Endothelial cell of umbilical vein (primary cell): Measurements from ENCODE around the gene TM9SF1. TPM values are rescaled to one million over a fixed set of nuclear protein-coding genes. Genes with fewer than 3 reads are reported as not detected.

Experiments used
- BruUV-seq: library from RNA; stranded (reverse); fragments of 400-500 nt; replicated peaks from 2 replicates; lab custom pipeline; 2021; lab: Mats Ljungman, UMichigan
- CTCF ChIA-PET: fragments of 300-600, 350-600 bp; sonication (Branson Sonifier 250); formaldehyde crosslinking; loops from one replicate; lab custom pipeline; 2021; ENCODE audit warnings: antibody characterized with exemption, inconsistent platforms; lab: Charles Lee
- POLR2A ChIA-PET: fragments of 300-600, 350-600 bp; sonication (Branson Sonifier 250); formaldehyde crosslinking; loops from one replicate; lab custom pipeline; 2021; ENCODE audit warnings: antibody characterized with exemption, inconsistent platforms; lab: Charles Lee
- DNase-seq: peaks from one replicate; pipeline ENCODE4 v3.0.0-alpha.2; 2011; ENCODE audit warnings: low read depth, low spot score
- FAIRE-seq: peaks from 2 replicates; lab custom pipeline; 2011; peaks lifted over from hg19 to GRCh38; lab: Jason Lieb, UNC
- H2AFZ ChIP-seq: 2 replicates; pipeline ENCODE4 v1.6.0; 2012; ENCODE audit warnings: low read depth, low read length, control low read depth, inconsistent platforms
- H3K27ac ChIP-seq: 2 replicates; pipeline ENCODE4 v1.5.1; 2011; ENCODE audit warnings: low read depth, mild to moderate bottlenecking, control low read depth, low read length, moderate library complexity; ENCODE audit not compliant: insufficient read depth
- H3K27me3 ChIP-seq, 2 experiments: 2 replicates each; pipeline versions ENCODE4 v1.6.0 to v1.6.1; 2011; ENCODE audit warnings: low read length in 2 of 2, mixed read lengths in 1 of 2; ENCODE audit not compliant: control insufficient read depth in 2 of 2, insufficient read depth in 2 of 2
- H3K36me3 ChIP-seq, 2 experiments: 2 replicates in 1 of 2; 3 replicates in 1 of 2; pipeline ENCODE4 v1.5.1; 2011; ENCODE audit warnings: low read length in 2 of 2, mild to moderate bottlenecking in 1 of 2, moderate library complexity in 1 of 2; ENCODE audit not compliant: control insufficient read depth in 2 of 2, insufficient read depth in 2 of 2; ENCODE audit errors: extremely low read depth in 1 of 2
- H3K4me1 ChIP-seq: 3 replicates; pipeline ENCODE4 v1.5.1; 2011; ENCODE audit warnings: mild to moderate bottlenecking, low read length; ENCODE audit not compliant: control insufficient read depth, insufficient read depth; ENCODE audit errors: extremely low read depth
- H3K4me2 ChIP-seq: 2 replicates; pipeline ENCODE4 v1.6.1; 2011; ENCODE audit warnings: low read length, control low read depth, mixed read lengths; ENCODE audit not compliant: insufficient read depth
- H3K4me3 ChIP-seq, 3 experiments: fragments of 200-600 bp in 1 of 3; sonication (generic), shearing (Covaris generic) in 1 of 3; replicated peaks in 1 of 3; 2 replicates each; pipeline ENCODE4 v1.5.1; 2011 to 2016; ENCODE audit warnings: control low read depth in 3 of 3, low read length in 3 of 3, mild to moderate bottlenecking in 2 of 3, inconsistent platforms in 1 of 3, low read depth in 1 of 3, moderate library complexity in 1 of 3; ENCODE audit not compliant: insufficient read depth in 1 of 3
- H3K79me2 ChIP-seq: 2 replicates; pipeline ENCODE4 v1.6.0; 2012; ENCODE audit warnings: low read length, inconsistent platforms; ENCODE audit not compliant: control insufficient read depth, insufficient read depth
- H3K9ac ChIP-seq: replicated peaks from 2 replicates; pipeline ENCODE3; 2011; ENCODE audit warnings: low read length, control low read depth; ENCODE audit not compliant: insufficient read depth; ENCODE audit errors: extremely low read depth
- H3K9me1 ChIP-seq: replicated peaks from 3 replicates; pipeline ENCODE4 v1.6.0; 2011; ENCODE audit warnings: mild to moderate bottlenecking, low read length; ENCODE audit not compliant: control insufficient read depth, insufficient read depth; ENCODE audit errors: extremely low read depth
- H3K9me3 ChIP-seq: replicated peaks from 2 replicates; pipeline ENCODE4 v1.5.1; 2012; ENCODE audit warnings: low read length, inconsistent platforms; ENCODE audit not compliant: control insufficient read depth, insufficient read depth
- H4K20me1 ChIP-seq: replicated peaks from 2 replicates; pipeline ENCODE3; 2011; ENCODE audit warnings: mild to moderate bottlenecking, low read length; ENCODE audit not compliant: control insufficient read depth, insufficient read depth; ENCODE audit errors: extremely low read depth
- FOS ChIP-seq: IDR thresholded peaks from 2 replicates; pipeline ENCODE4 v1.6.1; 2011; ENCODE audit warnings: mild to moderate bottlenecking, low read length, moderate library complexity, borderline replicate concordance; ENCODE audit not compliant: insufficient read depth
- GATA2 ChIP-seq: IDR thresholded peaks from 2 replicates; pipeline ENCODE4 v1.7.0; 2011; ENCODE audit warnings: low read depth, mild to moderate bottlenecking, moderate library complexity, mixed read lengths, low read length; ENCODE audit not compliant: insufficient read length, insufficient read depth
- JUN ChIP-seq: IDR thresholded peaks from 2 replicates; pipeline ENCODE4 v1.6.1; 2011; ENCODE audit warnings: borderline replicate concordance, low read depth; ENCODE audit not compliant: insufficient read length, insufficient read depth
- MAX ChIP-seq: IDR thresholded peaks from 2 replicates; pipeline ENCODE4 v1.6.1; 2011; ENCODE audit not compliant: insufficient read depth, insufficient read length
- MYC ChIP-seq: IDR thresholded peaks from one replicate; pipeline ENCODE4 v1.6.1; 2011; ENCODE audit warnings: mild to moderate bottlenecking, low read depth, low read length
- POLR2A ChIP-seq: IDR thresholded peaks from 2 replicates; pipeline ENCODE4 v1.6.1; 2012; ENCODE audit warnings: low read depth, mild to moderate bottlenecking, control low read depth, low read length
- POLR2AphosphoS5 ChIP-seq: IDR thresholded peaks from 2 replicates; pipeline ENCODE4 v1.6.1; 2012; ENCODE audit warnings: low read depth, mild to moderate bottlenecking, control low read depth, low read length, moderate library complexity; ENCODE audit not compliant: insufficient read depth
- dilution Hi-C: fragments of 300-500 bp; cut with MboI; formaldehyde crosslinking; loops from one replicate; pipeline ENCODE4 v1.15.0; 2019; ENCODE audit warnings: low sequenced_read_pairs; ENCODE audit not compliant: extremely low pct_ligation_motif_present
- intact Hi-C: fragments of 100-400 bp; cut with micrococcal nuclease; formaldehyde crosslinking; loops from one replicate; pipeline ENCODE4 v1.10.0; 2022
- polyA plus RNA-seq, 4 experiments: library from polyadenylated mRNA; depleted of rRNA in 3 of 4; stranded (reverse) in 3 of 4; unstranded in 1 of 4; fragments of >200 nt; gene quantifications; 2 replicates each; pipeline versions ENCODE4 v1.2.1 to v1.2.3, GENCODE V29; 2011 to 2012; ENCODE audit warnings: missing spikeins in 1 of 4
- total RNA-seq: library from RNA; stranded (reverse); gene quantifications from 2 replicates; pipeline ENCODE4 v1.2.3, GENCODE V29; 2021
- TF ChIP-seq, protein P1 (sequence below), 2 donors: IDR thresholded peaks; 1 replicate in 1 of 2; 2 replicates in 1 of 2; pipeline ENCODE4 v1.5.1; 2011; ENCODE audit warnings: low read length in 2 of 2, mild to moderate bottlenecking in 2 of 2, moderate library complexity in 2 of 2, control low read depth in 1 of 2, inconsistent platforms in 1 of 2, low read depth in 1 of 2; ENCODE audit not compliant: insufficient read depth in 1 of 2; ENCODE audit errors: extremely low read depth in 1 of 2

The TM9SF1 gene
- total and polyA plus RNA-seq, 2 donors (not counting 3 experiments of a cell fraction or from before 2014, with no cell fraction given) = 60.7 to 71.5 TPM

DNA sequence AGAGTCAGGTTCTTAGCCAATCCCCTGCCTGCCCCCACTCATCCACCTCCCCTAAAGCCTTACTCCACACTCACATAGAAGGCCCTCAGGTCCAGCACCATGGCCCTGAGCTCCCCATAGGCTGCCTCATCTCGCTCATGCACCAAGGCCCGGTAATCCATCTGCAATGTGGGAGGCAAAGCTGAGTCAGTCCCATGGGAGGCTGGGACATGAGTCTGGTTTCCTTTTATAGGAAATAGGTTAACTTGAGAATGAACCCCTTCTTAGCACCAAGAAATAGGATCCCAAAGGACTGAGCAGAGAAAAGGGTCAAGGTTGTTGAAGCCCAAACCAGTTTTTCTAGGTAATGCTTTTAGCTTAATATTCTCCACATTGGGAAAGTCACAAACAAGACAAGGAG lies 51.7 kb downstream of the TM9SF1 start:
- no peaks in the 10 kb centered on the region for H3K9me1 ChIP-seq
- H3K9me3 ChIP-seq = no peaks in the 10 kb centered on the region
- CTCF ChIA-PET = interaction anchor here (1.0 to 1.6 kb wide), 2 partner anchors 17 to 153 kb away, joined by 3 to 9 read pairs; partner anchors contain the start of gene IRF9
- H3K79me2 ChIP-seq = peaks cover 35% of the 10 kb centered on the region
- no peak overlapping the region for H3K4me2 ChIP-seq
- peaks cover 2 to 15% of the 10 kb centered on the region in 2 experiments for H3K36me3 ChIP-seq
- BruUV-seq = no TSS peak
- no peak overlapping the region for H2AFZ ChIP-seq
- no peak for TF ChIP-seq FOS
- no peak overlapping the region for H3K27ac ChIP-seq
- no peak for DNase-seq
- H4K20me1 ChIP-seq = no peaks in the 10 kb centered on the region
- POLR2A ChIA-PET = no interaction called here
- peaks cover 24% of the 10 kb centered on the region for H3K4me1 ChIP-seq
- no peak for FAIRE-seq
- intact Hi-C loops (no loop called here), dilution Hi-C loops (no loop called here)
- H3K4me3 ChIP-seq = no peak overlapping the region
- H3K9ac ChIP-seq = no peak overlapping the region
- no peaks in the 10 kb centered on the region for H3K27me3 ChIP-seq

DNA sequence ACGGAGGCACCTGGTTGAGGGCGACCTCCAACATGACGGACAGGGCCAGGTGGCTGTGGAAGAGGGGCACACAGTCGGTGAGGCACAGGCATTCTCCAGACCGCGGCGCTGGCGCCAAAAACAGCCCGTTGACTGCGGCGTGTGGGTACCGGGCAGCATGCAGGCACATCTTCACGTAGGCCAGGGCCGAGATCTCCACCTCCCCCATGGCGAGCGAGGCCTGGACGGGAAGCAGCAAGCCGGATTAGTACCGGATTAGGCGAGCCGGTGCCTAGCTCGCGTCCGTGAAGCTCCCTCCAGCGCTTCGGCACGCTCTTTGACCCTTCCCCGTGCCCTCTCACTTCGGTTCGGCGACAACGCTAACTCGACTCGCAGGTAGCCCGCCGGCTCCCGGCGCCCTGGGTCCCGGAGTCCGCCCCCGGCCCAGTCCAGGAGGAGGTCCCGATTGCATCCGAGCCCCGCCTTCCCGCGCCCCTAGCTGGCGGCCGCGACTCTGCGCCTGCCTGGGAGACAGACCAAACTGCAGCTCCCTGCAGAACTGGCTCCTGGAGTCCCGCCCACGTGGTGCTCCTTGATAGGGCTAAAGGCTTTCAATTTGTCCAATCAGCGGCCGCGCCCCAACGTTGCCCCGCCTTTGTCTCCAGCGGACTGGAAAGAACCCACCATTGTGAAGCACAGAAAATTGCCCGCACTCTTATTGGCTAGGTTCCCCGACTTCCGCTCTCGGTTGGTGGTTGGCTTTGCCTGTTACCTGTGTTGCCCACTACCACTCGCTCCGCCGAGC lies 54.0 kb downstream of the TM9SF1 start, which contains the start of gene EMC9:
Gene EMC9 (minus strand): TSS at position 495 of the 784 bp plus-strand sequence. CDS start 287 bp downstream, at position 208.
- POLR2A ChIA-PET = interaction anchor here (0.7 to 1.2 kb wide), 4 partner anchors 20 to 101 kb away, joined by 3 to 10 read pairs (median 4); partner anchors contain the start of genes DCAF11, IRF9, NRL and TINF2
- TF ChIP-seq MYC = no peak
- no peak for TF ChIP-seq JUN
- peak; percentile 78 for TF ChIP-seq POLR2A
- peak; percentile 82 for TF ChIP-seq MAX
- TF ChIP-seq, protein P1, sequence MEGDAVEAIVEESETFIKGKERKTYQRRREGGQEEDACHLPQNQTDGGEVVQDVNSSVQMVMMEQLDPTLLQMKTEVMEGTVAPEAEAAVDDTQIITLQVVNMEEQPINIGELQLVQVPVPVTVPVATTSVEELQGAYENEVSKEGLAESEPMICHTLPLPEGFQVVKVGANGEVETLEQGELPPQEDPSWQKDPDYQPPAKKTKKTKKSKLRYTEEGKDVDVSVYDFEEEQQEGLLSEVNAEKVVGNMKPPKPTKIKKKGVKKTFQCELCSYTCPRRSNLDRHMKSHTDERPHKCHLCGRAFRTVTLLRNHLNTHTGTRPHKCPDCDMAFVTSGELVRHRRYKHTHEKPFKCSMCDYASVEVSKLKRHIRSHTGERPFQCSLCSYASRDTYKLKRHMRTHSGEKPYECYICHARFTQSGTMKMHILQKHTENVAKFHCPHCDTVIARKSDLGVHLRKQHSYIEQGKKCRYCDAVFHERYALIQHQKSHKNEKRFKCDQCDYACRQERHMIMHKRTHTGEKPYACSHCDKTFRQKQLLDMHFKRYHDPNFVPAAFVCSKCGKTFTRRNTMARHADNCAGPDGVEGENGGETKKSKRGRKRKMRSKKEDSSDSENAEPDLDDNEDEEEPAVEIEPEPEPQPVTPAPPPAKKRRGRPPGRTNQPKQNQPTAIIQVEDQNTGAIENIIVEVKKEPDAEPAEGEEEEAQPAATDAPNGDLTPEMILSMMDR (IDR thresholded peaks at IDR 0.05; ENCODE audit: extremely low read depth in 1 of 2, insufficient read depth in 1 of 2, low read depth in 1 of 2, low read length in 2 of 2) = peak; percentile 28 to 53
- TF ChIP-seq POLR2AphosphoS5 = peak; percentile 63
- TF ChIP-seq GATA2 = no peak

More for the DNA sequence above, 54.0 kb downstream of the TM9SF1 start, which contains the start of gene EMC9:
- intact Hi-C loops (loop anchor here (1.0 to 2.0 kb wide), 3 partner anchors 20 to 46 kb away; partner anchors contain the start of genes DCAF11, IRF9, NRL and PCK2), dilution Hi-C loops (no loop called here)
- H3K79me2 ChIP-seq = peaks cover 29% of the 10 kb centered on the region
- DNase-seq (peak; percentile 100), FAIRE-seq (peak; percentile 100)
- peak within 1 kb of the TSS; percentile 57 for H3K9ac ChIP-seq
- H3K4me2 ChIP-seq = peak within 1 kb of the TSS; percentile 73
- peaks cover 24% of the 10 kb centered on the region for H3K4me1 ChIP-seq
- no peaks in the 10 kb centered on the region for H3K9me1 ChIP-seq
- no peaks in the 10 kb centered on the region for H3K27me3 ChIP-seq
- CTCF ChIA-PET = interaction anchor here (0.9 to 2.1 kb wide), 12 partner anchors 13 to 290 kb away, joined by 3 to 12 read pairs (median 4); partner anchors contain the start of genes DCAF11, IRF9, MDP1 and NRL
- H3K4me3 ChIP-seq = peak within 1 kb of the TSS; percentile 79 to 99 (median 81)
- BruUV-seq = TSS peak; percentile 17
- H3K27ac ChIP-seq = peak within 1 kb of the TSS; percentile 42
- H3K9me3 ChIP-seq = no peaks in the 10 kb centered on the region
- no peaks in the 10 kb centered on the region for H4K20me1 ChIP-seq
- H3K36me3 ChIP-seq = peaks cover 6 to 23% of the 10 kb centered on the region in 2 experiments
- H2AFZ ChIP-seq = peak within 1 kb of the TSS; percentile 75
